Esophagus muscularis mucosa (tissue), 4 donors: ENCODE results near the gene CLIC3. TPM values are rescaled to one million over a fixed set of nuclear protein-coding genes. Genes with fewer than 3 reads are reported as not detected.

Source experiments
- DNase-seq: peaks from one replicate; pipeline ENCODE4 v3.0.0-alpha.2; 2017; ENCODE audit errors: extremely low spot score
- H3K27ac ChIP-seq, 4 donors: fragments of 200-600 bp; sonication (generic); replicated peaks in 1 of 4; 1 replicate in 3 of 4; 2 replicates in 1 of 4; pipeline ENCODE4 v1.5.1; 2016 to 2019; ENCODE audit warnings: mild to moderate bottlenecking in 1 of 4
- H3K27me3 ChIP-seq, 4 donors: fragments of 200-600 bp; sonication (generic); one replicate each; pipeline versions ENCODE4 v1.5.1 to v1.6.0; 2016 to 2019
- H3K36me3 ChIP-seq, 4 donors: fragments of 200-600 bp; sonication (generic); one replicate each; pipeline ENCODE4 v1.5.1; 2016 to 2019
- H3K4me1 ChIP-seq, 4 donors: fragments of 200-600 bp; sonication (generic); one replicate each; pipeline ENCODE4 v1.5.1; 2016 to 2019
- H3K4me3 ChIP-seq, 4 donors: fragments of 200-600 bp; sonication (generic); 1 replicate in 2 of 4; 2 replicates in 2 of 4; pipeline ENCODE4 v1.5.1; 2016 to 2019; ENCODE audit warnings: mild to moderate bottlenecking in 4 of 4, moderate library complexity in 1 of 4
- H3K9me3 ChIP-seq, 4 donors: fragments of 200-600 bp; sonication (generic); 1 replicate in 3 of 4; 2 replicates in 1 of 4; pipeline ENCODE4 v1.5.1; 2016 to 2019
- EP300 ChIP-seq: sonication (generic); formaldehyde crosslinking; IDR thresholded peaks from one replicate; pipeline ENCODE4 v1.6.1; 2017; ENCODE audit warnings: antibody characterized with exemption
- POLR2A ChIP-seq: fragments of 450-650 bp; IDR thresholded peaks from one replicate; pipeline ENCODE4 v1.6.1; 2017; ENCODE audit warnings: antibody characterized with exemption, moderate library complexity, mild to moderate bottlenecking, low read depth
- POLR2AphosphoS5 ChIP-seq, 2 donors: sonication (generic); formaldehyde crosslinking; IDR thresholded peaks; one replicate each; pipeline ENCODE4 v1.6.1; 2017; ENCODE audit warnings: antibody characterized with exemption in 2 of 2
- WGBS: methylation state at CpG from one replicate; pipeline ENCODE4 v1.1.5; 2018; 5-methylcytosine and 5-hydroxymethylcytosine counted together
- intact Hi-C: fragments of 100-400 bp; cut with DNase I; formaldehyde crosslinking; loops from one replicate; pipeline ENCODE4 v1.15.1; 2023
- total RNA-seq, 4 donors: library from RNA; depleted of rRNA; stranded (reverse); fragments of >200 nt; gene quantifications; one replicate each; pipeline versions ENCODE4 v1.1.0 to v1.2.1, GENCODE V29; 2016
- TF ChIP-seq, protein P1 (sequence below), 3 experiments: fragments of 200-600 bp in 2 of 3; fragments of 450-650 bp in 1 of 3; sonication (generic) in 2 of 3; IDR thresholded peaks; one replicate each; pipeline ENCODE4 v1.5.1; 2017 to 2019; ENCODE audit warnings: antibody characterized with exemption in 3 of 3, mild to moderate bottlenecking in 2 of 3, moderate library complexity in 1 of 3

CLIC3 gene
- total RNA-seq, 4 donors from 2014 or later: 1.4 to 2.5 TPM; not detected in 2

DNA sequence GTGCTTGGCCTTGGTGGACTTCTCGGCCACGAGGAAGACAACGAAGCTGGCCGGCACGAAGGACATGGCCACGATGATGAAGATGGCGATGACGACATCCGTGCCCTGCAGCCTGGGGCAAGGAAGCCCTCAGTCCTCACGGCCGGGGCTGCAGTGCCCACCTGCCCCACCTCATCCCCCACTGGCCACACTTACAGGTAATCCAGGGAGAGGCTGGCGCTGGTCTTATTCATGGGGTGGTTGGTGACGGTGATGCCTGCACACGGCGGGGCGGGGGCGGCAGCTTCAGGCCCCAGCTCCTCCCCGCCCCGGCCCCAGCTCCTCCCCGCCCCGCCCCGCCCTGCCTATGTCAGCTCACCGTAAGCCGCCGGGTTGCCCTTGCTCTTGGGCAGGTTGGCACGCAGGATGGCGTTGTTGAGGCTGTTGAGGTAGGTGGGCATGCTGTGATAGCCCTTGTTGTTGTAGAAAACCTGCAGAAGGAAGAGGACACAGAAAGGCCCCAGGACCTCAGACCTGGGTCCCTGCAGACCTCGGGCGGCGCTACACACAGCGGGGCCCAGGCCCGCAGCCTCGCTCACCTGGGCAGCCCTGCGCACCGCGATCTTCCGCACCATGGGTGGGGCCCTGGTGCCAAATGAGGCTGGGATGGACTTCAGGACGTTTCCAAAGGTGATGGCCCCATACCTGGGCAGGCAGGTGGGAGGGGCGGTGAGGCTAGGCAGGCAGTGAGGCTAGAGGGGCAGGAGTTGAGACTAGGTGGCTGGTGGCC is 15.7 kb upstream of the CLIC3 start:
- H3K4me3 ChIP-seq: no peak overlapping the region
- intact Hi-C loops: no loop called here

DNA sequence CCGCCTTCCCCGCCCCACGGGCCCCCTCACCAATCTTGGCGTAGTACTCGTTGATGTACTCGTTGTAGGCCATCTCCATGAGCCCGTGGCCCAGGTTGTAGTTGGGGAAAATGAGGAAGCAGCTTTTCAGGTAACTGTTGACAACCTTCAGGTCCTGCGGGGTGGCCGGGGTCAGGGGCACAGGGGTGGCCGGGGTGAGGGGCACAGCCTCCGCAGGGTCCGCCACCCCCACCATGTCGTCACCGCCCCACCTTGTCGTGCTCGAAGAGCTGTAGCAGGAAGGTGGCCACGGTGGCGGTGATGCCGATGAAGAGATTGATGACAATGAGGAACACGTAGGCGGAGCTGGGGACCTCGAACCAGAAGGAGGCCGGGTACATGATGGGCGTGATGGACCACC is 14.8 kb upstream of the CLIC3 start:
- Histone ChIP-seq H3K4me3 (no peak overlapping the region), H3K36me3 (peaks cover 20 to 85% (median 76%) of the 10 kb centered on the region in 4 donors), H3K27me3 (no peaks in the 10 kb centered on the region), H3K4me1 (peaks cover 0 to 12% (median 6%) of the 10 kb centered on the region in 4 donors), H3K27ac (no peak overlapping the region), H3K9me3 (no peaks in the 10 kb centered on the region)
- intact Hi-C loops: no loop called here
- no peak for DNase-seq
- TF ChIP-seq EP300 (no peak), POLR2A (no peak), POLR2AphosphoS5 (IDR thresholded peaks at IDR 0.05) (no peak)
- TF ChIP-seq, protein P1, sequence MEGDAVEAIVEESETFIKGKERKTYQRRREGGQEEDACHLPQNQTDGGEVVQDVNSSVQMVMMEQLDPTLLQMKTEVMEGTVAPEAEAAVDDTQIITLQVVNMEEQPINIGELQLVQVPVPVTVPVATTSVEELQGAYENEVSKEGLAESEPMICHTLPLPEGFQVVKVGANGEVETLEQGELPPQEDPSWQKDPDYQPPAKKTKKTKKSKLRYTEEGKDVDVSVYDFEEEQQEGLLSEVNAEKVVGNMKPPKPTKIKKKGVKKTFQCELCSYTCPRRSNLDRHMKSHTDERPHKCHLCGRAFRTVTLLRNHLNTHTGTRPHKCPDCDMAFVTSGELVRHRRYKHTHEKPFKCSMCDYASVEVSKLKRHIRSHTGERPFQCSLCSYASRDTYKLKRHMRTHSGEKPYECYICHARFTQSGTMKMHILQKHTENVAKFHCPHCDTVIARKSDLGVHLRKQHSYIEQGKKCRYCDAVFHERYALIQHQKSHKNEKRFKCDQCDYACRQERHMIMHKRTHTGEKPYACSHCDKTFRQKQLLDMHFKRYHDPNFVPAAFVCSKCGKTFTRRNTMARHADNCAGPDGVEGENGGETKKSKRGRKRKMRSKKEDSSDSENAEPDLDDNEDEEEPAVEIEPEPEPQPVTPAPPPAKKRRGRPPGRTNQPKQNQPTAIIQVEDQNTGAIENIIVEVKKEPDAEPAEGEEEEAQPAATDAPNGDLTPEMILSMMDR (IDR thresholded peaks at IDR 0.05): no peak
- WGBS: 93% methylated on average over 24 of the region's 24 CpGs

More for the DNA sequence above, 15.7 kb upstream of the CLIC3 start:
- H3K27me3 ChIP-seq: no peaks in the 10 kb centered on the region
- 92% methylated on average over 21 of the region's 39 CpGs for WGBS
- no peaks in the 10 kb centered on the region for H3K9me3 ChIP-seq
- H3K4me1 ChIP-seq: peaks cover 0 to 10% (median 5%) of the 10 kb centered on the region in 4 donors
- H3K27ac ChIP-seq: no peak overlapping the region
- DNase-seq: no peak
- TF ChIP-seq EP300: no peak
- TF ChIP-seq POLR2AphosphoS5 (IDR thresholded peaks at IDR 0.05): no peak
- TF ChIP-seq, protein P1 (IDR thresholded peaks at IDR 0.05): no peak
- no peak for TF ChIP-seq POLR2A
- peaks cover 28 to 95% (median 86%) of the 10 kb centered on the region in 4 donors for H3K36me3 ChIP-seq

DNA sequence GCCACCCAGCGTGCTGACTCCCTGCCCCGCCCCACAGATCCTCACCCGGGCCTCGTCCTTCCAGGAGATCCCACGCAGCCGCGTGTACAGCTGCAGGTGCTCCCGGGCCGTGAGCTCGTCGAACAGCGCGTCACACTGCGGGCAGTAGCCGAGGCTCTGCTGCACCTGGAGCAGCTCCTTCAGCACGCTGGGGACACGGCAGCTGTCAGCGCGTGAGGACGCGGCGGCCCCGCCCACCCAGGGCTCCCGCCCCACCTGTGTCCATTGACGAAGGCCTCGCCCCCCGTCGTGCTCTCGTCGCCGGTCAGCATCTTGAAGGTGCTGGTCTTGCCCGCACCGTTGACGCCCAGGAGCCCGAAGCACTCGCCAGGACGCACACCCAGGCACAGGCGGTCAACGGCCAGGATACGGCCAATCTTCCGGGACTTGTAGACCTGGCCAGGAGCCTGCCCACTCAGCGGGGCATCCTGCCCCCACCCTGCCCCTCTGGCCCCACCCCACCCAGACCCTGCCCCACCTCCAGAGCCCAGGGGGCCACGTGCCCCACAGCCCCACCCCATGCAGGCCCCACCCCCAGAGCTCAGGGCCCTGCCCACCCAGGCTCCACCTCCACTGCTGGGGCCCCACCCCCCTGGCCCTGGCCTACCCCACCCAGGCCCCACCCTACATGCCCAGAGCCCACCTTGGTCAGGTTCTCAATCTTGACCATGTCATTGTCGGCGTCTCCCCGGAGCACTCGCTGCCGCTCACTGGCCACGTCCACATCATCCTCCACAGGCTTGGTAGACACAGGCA is 13.8 kb upstream of the CLIC3 start:
- DNase-seq: no peak
- Histone ChIP-seq H3K9me3 (no peaks in the 10 kb centered on the region), H3K27me3 (no peaks in the 10 kb centered on the region), H3K27ac (no peak overlapping the region), H3K4me1 (peaks cover 0 to 12% (median 6%) of the 10 kb centered on the region in 4 donors), H3K4me3 (no peak overlapping the region), H3K36me3 (peaks cover 20 to 75% (median 66%) of the 10 kb centered on the region in 4 donors)
- 92% methylated on average over 27 of the region's 49 CpGs for WGBS
- no peak for TF ChIP-seq EP300
- no peak for TF ChIP-seq POLR2AphosphoS5 (IDR thresholded peaks at IDR 0.05)
- no peak for TF ChIP-seq POLR2A
- TF ChIP-seq, protein P1 (IDR thresholded peaks at IDR 0.05): no peak
- intact Hi-C loops: no loop called here

DNA sequence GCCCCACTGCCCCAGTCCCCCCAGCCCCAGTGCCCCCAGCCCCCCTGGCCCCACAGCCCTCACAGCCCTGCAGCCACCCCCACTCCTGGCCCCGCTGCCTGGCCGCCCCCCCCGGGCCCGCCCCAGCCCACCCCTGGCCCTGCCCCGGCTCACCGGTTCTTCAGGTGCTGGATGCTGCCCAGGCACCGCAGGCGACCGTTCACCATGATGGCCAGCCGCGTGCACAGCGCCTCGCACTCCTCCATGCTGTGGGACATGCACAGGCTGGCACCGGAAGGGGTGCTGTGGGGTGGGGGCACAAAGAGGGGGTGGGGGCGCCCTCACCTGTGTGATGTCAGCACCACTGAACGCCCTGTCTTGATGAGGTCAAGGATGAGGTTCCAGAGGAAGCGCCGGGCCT is 12.8 kb upstream of the CLIC3 start:
- peaks cover 0 to 12% (median 6%) of the 10 kb centered on the region in 4 donors for H3K4me1 ChIP-seq
- H3K27me3 ChIP-seq: no peaks in the 10 kb centered on the region
- H3K36me3 ChIP-seq: peaks cover 12 to 66% (median 57%) of the 10 kb centered on the region in 4 donors
- intact Hi-C loops: no loop called here
- no peak overlapping the region for H3K4me3 ChIP-seq
- H3K9me3 ChIP-seq: peaks cover 0 to 3% (median 0%) of the 10 kb centered on the region in 4 donors
- 84% methylated on average over 7 of the region's 18 CpGs for WGBS
- TF ChIP-seq, protein P1 (IDR thresholded peaks at IDR 0.05): no peak
- TF ChIP-seq POLR2A (no peak), POLR2AphosphoS5 (IDR thresholded peaks at IDR 0.05) (no peak), EP300 (no peak)
- H3K27ac ChIP-seq: no peak overlapping the region
- no peak for DNase-seq
